OCI-LY7 (cell line): ENCODE data around the gene RUNX1. TPM values are rescaled to one million over a fixed set of nuclear protein-coding genes. Genes with fewer than 3 reads are reported as not detected.

Experiments used
- BruUV-seq: library from RNA; stranded (reverse); fragments of 400-500 nt; replicated peaks from 2 replicates; lab custom pipeline; 2021; lab: Mats Ljungman, UMichigan
- CTCF ChIA-PET: fragments of 300-600 bp; sonication (Branson Sonifier 250); formaldehyde crosslinking; loops from one replicate; lab custom pipeline; 2022; ENCODE audit warnings: antibody characterized with exemption; ENCODE audit not compliant: unreplicated experiment; lab: Charles Lee
- POLR2A ChIA-PET: fragments of 300-600 bp; sonication (Branson Sonifier 250); formaldehyde crosslinking; loops from one replicate; lab custom pipeline; 2022; ENCODE audit warnings: antibody characterized with exemption; lab: Charles Lee
- DNase-seq: peaks from one replicate; pipeline ENCODE4 v3.0.0-alpha.2; 2015; ENCODE audit warnings: low spot score
- H2AFZ ChIP-seq: fragments of 200-600 bp; sonication (generic), shearing (Covaris generic); 2 replicates; pipeline ENCODE4 v1.6.1; 2014; ENCODE audit warnings: mild to moderate bottlenecking, antibody characterized with exemption, low read length, moderate library complexity
- H3K27ac ChIP-seq: fragments of 200-600 bp; sonication (generic); 2 replicates; pipeline ENCODE4 v1.5.1; 2014; ENCODE audit warnings: mixed run types, low read depth, mild to moderate bottlenecking, moderate library complexity, low read length, inconsistent platforms; ENCODE audit not compliant: poor library complexity, severe bottlenecking
- H3K36me3 ChIP-seq: fragments of 200-600 bp; sonication (generic); 2 replicates; pipeline ENCODE4 v1.6.1; 2014; ENCODE audit warnings: mild to moderate bottlenecking, antibody characterized with exemption, low read length, moderate library complexity, mixed read lengths; ENCODE audit not compliant: insufficient read depth
- H3K4me1 ChIP-seq: fragments of 200-600 bp; sonication (generic); 2 replicates; pipeline ENCODE4 v1.5.1; 2014; ENCODE audit warnings: mild to moderate bottlenecking, low read length; ENCODE audit not compliant: insufficient read depth, poor library complexity, severe bottlenecking
- H3K4me2 ChIP-seq: fragments of 200-600 bp; sonication (generic); 2 replicates; pipeline ENCODE4 v1.6.1; 2014; ENCODE audit warnings: mild to moderate bottlenecking, low read length
- H3K4me3 ChIP-seq: fragments of 200-600 bp; sonication (generic); 2 replicates; pipeline ENCODE4 v1.5.1; 2014; ENCODE audit warnings: mild to moderate bottlenecking, low read depth, low read length; ENCODE audit not compliant: poor library complexity, severe bottlenecking
- H3K79me2 ChIP-seq: fragments of 200-600 bp; sonication (generic); 2 replicates; pipeline ENCODE4 v1.6.1; 2016; ENCODE audit warnings: low read depth, mild to moderate bottlenecking, low read length, moderate library complexity, mixed read lengths; ENCODE audit not compliant: insufficient read depth
- H3K9me2 ChIP-seq: fragments of 200-600 bp; sonication (generic); 2 replicates; pipeline ENCODE4 v1.6.1; 2016; ENCODE audit warnings: mild to moderate bottlenecking, low read length, mixed read lengths; ENCODE audit not compliant: insufficient read depth
- H3K9me3 ChIP-seq: fragments of 200-600 bp; sonication (generic); 2 replicates; pipeline ENCODE4 v1.6.1; 2014; ENCODE audit warnings: mild to moderate bottlenecking, mixed run types, low read length, mixed read lengths
- H4K20me1 ChIP-seq: fragments of 200-600 bp; sonication (generic); 2 replicates; pipeline ENCODE4 v1.6.1; 2014; ENCODE audit warnings: mild to moderate bottlenecking, antibody characterized with exemption, low read length, moderate library complexity, mixed read lengths; ENCODE audit not compliant: insufficient read depth
- CTCF ChIP-seq: fragments of 200-600 bp; sonication (generic); conservative IDR thresholded peaks from 2 replicates; pipeline ENCODE4 v1.5.1; 2014; ENCODE audit warnings: mild to moderate bottlenecking, antibody characterized with exemption, low read length, moderate library complexity, mixed read lengths
- EZH2phosphoT487 ChIP-seq: fragments of 200-600 bp; sonication (generic); IDR thresholded peaks from 2 replicates; pipeline ENCODE4 v1.6.1; 2018; ENCODE audit warnings: low read depth, borderline replicate concordance, mild to moderate bottlenecking, mixed run types, antibody characterized with exemption, low read length, moderate library complexity, mixed read lengths
- intact Hi-C: fragments of 100-400 bp; cut with micrococcal nuclease; formaldehyde crosslinking; loops from one replicate; pipeline ENCODE4 v1.10.0; 2022; ENCODE audit not compliant: unreplicated experiment
- total RNA-seq, 2 experiments: library from RNA; depleted of rRNA in 1 of 2; stranded (reverse); fragments of >200 nt in 1 of 2; shearing (Covaris generic) in 1 of 2; gene quantifications; 2 replicates each; pipeline ENCODE4 v1.2.3, GENCODE V29; 2014 to 2022

The RUNX1 gene
- total RNA-seq, 2 experiments from 2014 or later, result 30.5 to 40.8 TPM

GRCh38 chr21:34864370-34865149, 184.5 kb downstream of the RUNX1 start:
- Histone ChIP-seq H3K36me3 (peaks cover 39% of the 10 kb centered on the region), H2AFZ (no peak overlapping the region), H3K9me3 (no peaks in the 10 kb centered on the region), H3K4me2 (0 out of 2 replicates have a peak overlapping the region, but pooled peaks have one; percentile 75), H3K9me2 (no peaks in the 10 kb centered on the region), H3K27ac (no peak overlapping the region), H4K20me1 (peaks cover 7% of the 10 kb centered on the region; the same call in 1 of the 2 replicates), H3K79me2 (no peaks in the 10 kb centered on the region), H3K4me1 (peaks cover 26% of the 10 kb centered on the region), H3K4me3 (no peak overlapping the region)
- no peak for TF ChIP-seq EZH2phosphoT487
- TF ChIP-seq CTCF, result no peak
- POLR2A ChIA-PET, result no interaction called here
- BruUV-seq, result no TSS peak
- CTCF ChIA-PET, result interaction anchor here (0.6 kb wide), 1 partner anchor 478 kb away, joined by 3 read pairs; no protein-coding TSS in a partner anchor
- DNase-seq, result no peak
- intact Hi-C loops, result no loop called here

- Histone ChIP-seq H3K4me3 (no peak overlapping the region), H3K9me3 (no peaks in the 10 kb centered on the region), H3K4me2 (no peak overlapping the region), H3K79me2 (no peaks in the 10 kb centered on the region), H4K20me1 (peaks cover 7% of the 10 kb centered on the region; the same call in 1 of the 2 replicates), H3K36me3 (peaks cover 45% of the 10 kb centered on the region), H2AFZ (no peak overlapping the region), H3K4me1 (peaks cover 28% of the 10 kb centered on the region), H3K27ac (no peak overlapping the region), H3K9me2 (no peaks in the 10 kb centered on the region)
- ChIA-PET CTCF (no interaction called here), POLR2A (no interaction called here)
- TF ChIP-seq CTCF (no peak), EZH2phosphoT487 (no peak)
- intact Hi-C loops, result no loop called here
- DNase-seq, result no peak
- no TSS peak for BruUV-seq
Observed at GRCh38 chr21:34862951-34863350, 186.2 kb downstream of the RUNX1 start.

- no TSS peak for BruUV-seq
- peaks cover 62% of the 10 kb centered on the region for H3K36me3 ChIP-seq
- H3K4me1 ChIP-seq, result peaks cover 31% of the 10 kb centered on the region
- no peaks in the 10 kb centered on the region for H3K9me2 ChIP-seq
- H3K79me2 ChIP-seq, result no peaks in the 10 kb centered on the region
- no peak overlapping the region for H3K4me2 ChIP-seq
- H3K4me3 ChIP-seq, result no peak overlapping the region
- H3K9me3 ChIP-seq, result no peaks in the 10 kb centered on the region
- no peak overlapping the region for H3K27ac ChIP-seq
- no peak for TF ChIP-seq CTCF
- TF ChIP-seq EZH2phosphoT487, result no peak
- CTCF ChIA-PET, result no interaction called here
- POLR2A ChIA-PET, result interaction anchor here (0.6 kb wide), 1 partner anchor 1544 kb away, joined by 4 read pairs; no protein-coding TSS in a partner anchor
- no peak for DNase-seq
- peaks cover 1% of the 10 kb centered on the region; the same call in 1 of the 2 replicates for H4K20me1 ChIP-seq
- H2AFZ ChIP-seq, result no peak overlapping the region
- intact Hi-C loops, result no loop called here
Observed at GRCh38 chr21:34861258-34861657, 187.8 kb downstream of the RUNX1 start.
